ENCODE results near the gene ANXA10.
A peak's percentile ranks its signal among the peaks of the same experiment; 100 is the strongest.
"Not testable (repeated sequence)": the region's sequence is repeated elsewhere in the genome, so short reads cannot be mapped to it uniquely, and the experiment has no call there.

Gene ANXA10

GRCh38 chr4:168208957-168209614 lies 116.7 kb downstream of the ANXA10 start:
- no peak overlapping the region for H3K4me3 ChIP-seq (ENCODE audit: low read depth, low read length)
- no peak for DNase-seq (ENCODE audit: low read depth)

GRCh38 chr4:168212656-168213055 lies 120.3 kb downstream of the ANXA10 start:
- no peak for DNase-seq (ENCODE audit: low read depth)
- no peak overlapping the region for H3K4me3 ChIP-seq (ENCODE audit: low read depth, low read length)

GRCh38 chr4:168213511-168213910 lies 121.2 kb downstream of the ANXA10 start:
- H3K4me3 ChIP-seq (ENCODE audit: low read depth, low read length); DNase-seq (ENCODE audit: low read depth): not testable (repeated sequence)

GRCh38 chr4:168218645-168219044 lies 126.3 kb downstream of the ANXA10 start:
- no peak overlapping the region for H3K4me3 ChIP-seq (ENCODE audit: low read depth, low read length)
- peak; percentile 16 for DNase-seq (ENCODE audit: low read depth)

GRCh38 chr4:168220893-168221292 lies 128.6 kb downstream of the ANXA10 start:
- H3K4me3 ChIP-seq (ENCODE audit: low read depth, low read length), result no peak overlapping the region
- DNase-seq (ENCODE audit: low read depth), result no peak

- DNase-seq (ENCODE audit: low read depth), result peak; percentile 44
- H3K4me3 ChIP-seq (ENCODE audit: low read depth, low read length), result no peak overlapping the region
Observed at GRCh38 chr4:168221301-168221700, 129.0 kb downstream of the ANXA10 start.

Measured in skeletal muscle cell (primary cell).